CD4-positive, alpha-beta T cell treated with Interleukin-2 at 100 ng/mL for 4 hours (primary cell): ENCODE results near the gene EHD1.

Experiments
- DNase-seq: peaks from one replicate; pipeline ENCODE4 v3.0.0-alpha.2; 2020; ENCODE audit warnings: low spot score

EHD1 gene

DNA sequence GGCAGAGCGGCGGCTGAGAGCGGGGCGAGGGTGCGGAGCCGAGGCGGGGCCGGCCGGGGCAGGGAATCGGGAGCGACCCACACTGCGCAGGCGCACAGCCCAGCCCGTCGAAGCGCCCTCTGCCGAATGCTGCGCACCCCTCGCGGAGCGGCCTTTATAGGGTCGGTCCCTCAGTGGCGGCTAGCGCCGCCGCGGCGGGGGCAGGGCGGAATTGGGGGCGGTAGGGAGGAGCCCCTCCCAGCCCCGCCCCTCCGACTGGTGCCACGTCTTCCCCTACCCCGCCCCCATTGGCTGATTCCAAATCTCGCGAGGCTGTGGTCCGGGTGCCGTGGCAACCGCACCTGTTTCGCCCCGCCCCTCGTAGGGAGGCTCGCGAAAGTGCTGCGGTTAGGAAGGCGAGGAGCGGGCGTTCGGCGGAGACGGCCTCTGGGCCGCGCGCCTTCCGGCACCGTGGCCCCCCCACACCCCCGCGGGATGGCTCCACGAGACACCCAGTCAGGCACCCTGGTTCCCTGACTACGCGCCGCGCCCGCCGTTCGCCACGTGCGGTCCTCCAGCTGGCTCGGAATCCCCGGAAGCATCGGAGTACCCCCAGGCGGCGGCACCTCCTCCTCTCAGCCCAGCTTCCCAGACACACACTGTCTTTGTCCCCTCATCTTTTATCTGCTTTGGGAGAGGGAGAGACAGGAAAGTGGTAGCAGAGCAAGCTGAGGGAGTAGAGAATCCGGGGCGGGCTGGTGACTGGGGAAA is at the start of gene EHD1:
TSS of gene EHD1 (minus strand) at position 128 of the 750 bp plus-strand sequence. CDS start 157 bp downstream, outside the sequence.
- DNase-seq = peak; percentile 99

DNA sequence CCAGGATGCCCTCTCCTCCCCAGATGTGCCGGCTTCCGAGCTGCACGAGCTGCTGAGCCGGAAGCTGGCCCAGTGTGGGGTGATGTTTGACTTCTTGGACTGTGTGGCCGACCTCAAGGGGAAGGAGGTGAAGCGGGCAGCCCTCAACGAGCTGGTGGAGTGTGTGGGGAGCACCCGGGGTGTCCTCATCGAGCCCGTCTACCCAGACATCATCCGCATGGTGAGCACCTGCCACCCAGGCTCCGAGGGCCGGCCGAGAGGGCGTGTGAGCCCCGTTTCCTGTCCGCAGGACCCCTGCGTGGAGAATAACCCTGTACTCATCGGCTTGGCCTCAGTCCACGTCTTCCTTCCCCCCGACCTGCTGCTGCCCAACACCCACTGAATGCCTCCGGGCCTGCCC is 48.3 kb upstream of the EHD1 start:
- no peak for DNase-seq

DNA sequence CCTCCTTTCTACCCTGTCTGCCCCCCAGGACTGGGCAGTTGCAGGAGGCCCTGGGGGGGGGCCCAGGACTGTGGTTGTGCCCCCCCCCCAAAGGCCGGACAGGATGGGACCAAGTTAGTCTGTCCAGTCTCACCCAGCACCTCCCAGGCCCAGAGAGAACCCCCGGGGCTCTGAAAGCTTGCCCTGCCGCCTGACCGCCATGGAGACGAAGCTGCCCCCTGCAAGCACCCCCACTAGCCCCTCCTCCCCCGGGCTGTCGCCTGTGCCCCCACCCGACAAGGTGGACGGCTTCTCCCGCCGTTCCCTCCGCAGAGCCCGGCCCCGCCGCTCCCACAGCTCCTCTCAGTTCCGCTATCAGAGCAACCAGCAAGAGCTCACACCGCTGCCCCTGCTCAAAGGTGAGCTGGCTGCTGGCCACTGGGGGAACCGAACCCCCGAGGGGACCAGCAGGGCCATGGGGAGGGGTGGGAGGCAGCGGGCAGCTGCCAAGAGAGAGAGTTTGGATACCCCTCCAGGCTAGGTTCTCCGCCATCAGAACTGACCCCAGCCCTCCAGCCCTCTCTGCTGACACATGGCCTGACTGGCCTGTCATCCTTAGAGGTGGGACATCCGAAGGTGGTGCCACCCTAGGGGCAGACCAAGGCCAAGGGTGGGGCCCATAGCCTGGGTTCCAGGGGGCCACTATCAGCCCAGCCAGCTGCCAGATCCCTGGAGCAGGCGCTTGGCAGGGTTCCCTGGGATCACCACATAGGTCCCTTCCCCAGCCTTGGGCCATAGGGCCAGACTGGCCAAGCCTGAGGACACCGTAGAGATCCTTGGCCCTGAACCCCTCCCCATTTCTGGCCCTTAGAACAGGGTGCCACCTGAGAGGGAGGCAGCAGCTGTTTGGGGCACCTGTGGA is 47.4 kb upstream of the EHD1 start:
- no peak for DNase-seq

DNA sequence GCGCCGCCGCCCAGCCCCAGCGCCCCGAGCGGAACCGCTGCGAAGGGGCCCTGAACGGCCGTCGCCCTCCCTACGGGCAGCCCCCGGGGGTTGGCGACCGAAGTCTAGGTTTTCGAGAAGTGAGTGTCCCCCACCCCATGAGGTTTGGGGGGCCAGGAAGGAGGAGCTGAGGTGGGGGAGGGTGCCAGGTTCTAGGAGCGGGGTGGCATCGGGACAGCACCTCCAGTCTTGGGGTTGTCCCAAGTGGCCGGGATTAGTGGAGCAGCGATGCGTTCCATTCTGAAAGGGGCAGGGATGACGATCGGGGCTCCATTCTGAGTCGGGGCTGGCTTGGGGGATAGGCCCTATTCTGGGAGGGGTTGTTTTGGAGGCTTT is 46.5 kb upstream of the EHD1 start:
- no peak for DNase-seq

DNA sequence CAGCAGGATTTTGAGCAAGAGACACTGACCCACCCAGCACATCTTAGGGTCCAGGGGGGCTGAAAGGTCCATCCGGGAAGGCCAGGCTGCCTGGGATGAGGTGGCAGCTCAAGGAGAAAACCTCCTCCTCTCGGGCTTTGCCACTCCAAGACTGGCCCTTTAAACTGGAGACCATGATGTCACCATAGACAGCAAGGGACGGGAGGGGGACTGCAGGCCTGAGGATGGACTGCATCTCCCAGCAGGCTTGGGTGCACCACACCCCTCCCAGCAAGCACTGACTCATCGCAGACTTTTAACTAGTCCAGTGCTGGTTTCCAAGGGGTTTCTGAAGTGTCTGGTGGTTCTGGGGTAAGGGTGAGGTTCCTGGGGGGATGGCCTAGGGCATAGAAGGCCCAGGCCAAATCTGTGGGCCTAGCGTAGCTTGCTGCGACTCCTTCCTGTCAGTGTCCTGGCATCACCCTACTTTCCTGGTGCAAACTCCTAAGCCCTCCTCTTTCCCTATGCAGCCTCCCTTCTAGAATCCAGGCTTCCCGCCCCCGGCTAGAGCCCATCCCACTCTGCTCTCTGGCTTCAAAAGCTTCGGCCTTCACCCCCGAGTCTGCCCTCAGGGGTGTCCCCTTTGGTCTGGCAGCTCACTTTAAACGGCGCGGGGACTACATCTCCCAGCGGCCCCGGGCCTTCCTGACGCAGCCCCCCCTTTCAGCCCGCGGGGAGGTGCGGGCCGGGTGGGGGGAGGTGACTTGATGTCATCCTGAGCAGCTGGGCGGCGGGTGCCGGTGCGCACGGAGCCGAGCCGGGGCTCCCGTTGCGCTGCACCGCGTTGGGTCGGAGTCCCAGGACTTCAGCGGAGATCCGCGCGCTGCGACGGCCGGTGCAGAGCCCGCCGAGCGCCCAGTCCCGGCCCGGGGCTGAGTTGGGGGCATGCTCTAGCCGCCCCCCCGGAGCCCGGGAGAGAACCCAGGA is 45.8 kb upstream of the EHD1 start, which contains the start of gene PPP2R5B:
TSS of gene PPP2R5B (plus strand) at position 746 of the 966 bp plus-strand sequence. CDS start 1,046 bp downstream, outside the sequence.
- peak; percentile 93 for DNase-seq

DNA sequence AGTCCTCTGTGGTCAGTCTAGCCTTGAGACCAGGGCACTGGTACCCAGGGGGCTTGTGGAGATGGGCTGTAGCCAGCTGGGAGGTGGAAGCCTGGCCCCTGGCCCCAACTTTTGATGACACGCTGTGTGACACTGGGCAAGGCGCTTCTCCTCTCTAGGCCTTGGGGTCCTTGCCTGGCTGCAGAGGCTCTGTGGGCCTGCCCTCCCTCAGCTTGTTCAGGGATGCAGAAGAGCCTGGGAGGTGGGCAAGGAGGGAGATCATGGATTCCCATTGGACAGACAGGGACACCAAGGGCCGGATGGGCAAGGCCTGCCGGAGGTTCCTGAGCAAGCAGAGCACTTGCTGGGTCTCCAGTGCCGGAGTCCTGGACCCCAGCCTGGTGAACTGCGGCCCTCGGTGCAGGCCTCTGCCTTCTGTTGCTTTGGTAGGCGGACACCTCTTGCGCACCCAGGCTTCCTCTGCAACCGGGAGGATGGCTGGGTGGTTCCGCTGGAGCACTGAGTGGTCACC is 44.8 kb upstream of the EHD1 start:
- no peak for DNase-seq

DNA sequence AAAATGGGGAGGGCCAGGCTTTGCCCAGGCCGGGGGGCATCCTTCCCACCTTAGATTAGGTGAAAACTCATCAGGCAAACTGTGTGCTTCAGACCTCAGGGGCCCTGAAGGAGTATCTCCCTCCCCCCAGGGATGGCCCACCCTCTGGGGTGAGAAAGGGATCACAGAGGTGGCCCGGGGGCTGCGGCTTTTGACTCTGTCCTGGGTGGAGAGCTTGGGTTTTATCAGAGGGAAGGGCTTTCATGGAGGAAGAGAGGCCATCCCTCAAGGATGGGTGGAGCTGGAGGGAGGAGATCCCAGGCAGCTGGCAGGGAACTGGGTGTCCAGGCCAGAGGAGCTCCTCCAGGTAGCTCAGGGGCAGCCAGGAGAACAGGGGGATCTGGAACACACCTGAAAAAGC is 43.0 kb upstream of the EHD1 start:
- no peak for DNase-seq

DNA sequence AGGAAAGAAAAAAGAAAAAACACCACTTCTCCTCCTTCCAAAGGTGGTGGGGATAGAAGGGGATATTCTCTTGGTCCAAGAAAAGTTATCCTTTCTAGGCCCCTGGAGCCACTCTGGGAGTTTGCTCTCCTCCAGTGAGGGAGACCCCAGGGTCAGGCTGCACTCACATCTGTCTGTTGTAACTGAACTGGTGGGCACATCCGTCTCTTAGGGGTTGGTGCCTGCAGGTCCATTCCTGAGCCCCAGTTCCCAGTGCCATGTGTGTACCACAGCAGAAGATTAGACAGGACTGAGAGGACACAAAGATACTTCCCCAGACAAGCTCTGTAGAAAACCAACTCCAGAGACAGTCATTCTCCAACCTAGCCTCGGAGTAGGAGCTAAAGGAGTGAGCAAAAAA is 41.7 kb upstream of the EHD1 start:
- no peak for DNase-seq

DNA sequence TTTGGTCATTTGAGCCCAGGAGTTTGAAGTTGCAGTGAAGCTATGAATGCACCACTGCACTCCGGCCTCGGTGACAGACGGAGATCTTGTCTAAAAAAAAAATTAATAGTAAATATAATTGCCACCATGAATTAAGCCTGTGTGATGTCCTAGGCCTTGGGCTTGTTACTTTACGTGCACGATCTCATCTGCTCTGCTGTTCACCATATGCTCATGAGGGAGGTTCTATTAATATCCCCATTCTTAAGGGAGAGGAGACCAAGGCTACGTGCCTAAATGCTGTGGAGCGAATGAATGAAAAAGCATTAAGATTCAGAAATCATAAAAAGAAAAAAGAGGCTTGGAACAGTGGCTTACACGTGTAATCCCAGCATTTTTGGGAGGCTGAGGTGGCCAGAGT is 41.2 kb upstream of the EHD1 start:
- no peak for DNase-seq

DNA sequence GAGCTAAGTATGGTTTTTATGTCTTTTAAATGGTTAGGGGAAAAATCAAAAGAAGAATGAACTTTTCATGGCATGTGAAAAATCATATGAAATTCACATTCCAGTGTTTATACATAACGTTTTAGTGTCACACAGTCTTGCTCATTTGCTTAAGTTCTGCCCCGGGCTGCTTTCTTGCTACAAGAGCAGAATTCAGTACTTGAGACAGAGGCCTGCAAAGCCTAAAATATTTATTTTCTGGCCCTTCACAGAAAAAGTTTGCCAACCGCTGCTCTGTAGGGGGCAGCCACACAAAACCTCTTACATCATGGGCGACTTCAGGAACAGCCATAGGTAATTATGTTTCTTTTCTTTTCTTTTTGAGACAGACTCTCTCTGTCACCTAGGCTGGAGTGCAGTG is 39.6 kb upstream of the EHD1 start:
- peak; percentile 1 for DNase-seq

DNA sequence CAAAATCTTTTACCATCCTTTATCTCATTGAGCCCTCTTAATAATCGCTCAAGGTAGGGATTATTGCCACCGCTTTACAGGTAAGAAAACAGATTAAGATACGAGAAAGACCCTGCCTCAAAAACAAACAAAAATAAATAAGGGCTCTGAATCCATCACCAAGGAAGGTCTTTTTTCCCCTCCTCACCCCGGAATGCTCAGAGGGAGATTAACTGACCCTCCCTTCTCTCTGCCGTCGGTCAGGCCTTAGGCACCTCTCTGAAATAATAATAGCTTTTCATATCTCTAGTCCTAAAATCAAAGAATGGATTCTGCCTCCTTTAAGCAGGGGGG is 39.2 kb upstream of the EHD1 start:
- DNase-seq = no peak

DNA sequence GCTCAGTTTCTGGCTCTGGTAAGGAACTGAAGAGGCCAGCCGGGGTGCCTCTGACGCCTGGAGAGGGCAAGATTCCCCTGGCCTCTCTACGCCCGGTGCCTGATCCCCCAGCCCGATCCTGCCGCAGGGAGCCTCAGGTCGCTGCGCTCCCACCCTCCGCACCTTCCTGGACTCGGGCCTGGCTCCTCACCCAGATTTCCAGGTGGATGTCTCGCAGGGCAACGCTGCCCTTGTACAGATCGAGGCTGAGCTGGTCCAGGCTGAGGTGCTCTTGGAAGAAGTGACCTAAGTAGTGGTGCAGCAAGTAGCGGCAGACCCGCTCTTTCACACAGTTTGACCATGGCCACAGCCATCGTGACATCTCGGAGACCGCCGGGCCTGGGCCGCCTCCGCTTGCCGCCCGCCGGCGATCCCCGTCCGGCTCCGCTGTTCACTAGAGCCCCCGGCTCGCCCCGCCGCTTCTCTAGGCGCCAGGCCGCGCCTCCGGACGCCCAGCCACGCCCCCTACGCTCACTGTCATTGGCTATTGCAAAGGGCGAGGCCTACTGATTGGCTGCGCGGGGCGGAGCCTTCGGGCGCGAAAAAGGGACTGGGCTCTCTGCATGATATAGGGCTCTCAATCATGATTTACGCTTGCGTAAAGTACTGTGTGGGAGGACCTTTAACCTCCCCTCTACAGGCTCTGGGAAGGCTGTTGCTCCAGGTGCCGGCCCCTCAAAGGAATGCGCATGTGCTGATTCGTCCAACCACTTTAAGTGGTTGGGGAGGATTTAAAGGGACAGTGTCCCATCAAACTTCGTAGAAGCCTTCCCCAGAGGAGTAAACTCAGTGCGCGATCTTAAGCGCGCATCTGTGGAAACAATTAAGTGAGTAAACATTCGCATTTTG is 38.6 kb upstream of the EHD1 start, which contains the start of gene ATG2A:
TSS of gene ATG2A (minus strand) at position 435 of the 888 bp plus-strand sequence. CDS start at position 361, 74 bp downstream.
- DNase-seq = peak; percentile 100

DNA sequence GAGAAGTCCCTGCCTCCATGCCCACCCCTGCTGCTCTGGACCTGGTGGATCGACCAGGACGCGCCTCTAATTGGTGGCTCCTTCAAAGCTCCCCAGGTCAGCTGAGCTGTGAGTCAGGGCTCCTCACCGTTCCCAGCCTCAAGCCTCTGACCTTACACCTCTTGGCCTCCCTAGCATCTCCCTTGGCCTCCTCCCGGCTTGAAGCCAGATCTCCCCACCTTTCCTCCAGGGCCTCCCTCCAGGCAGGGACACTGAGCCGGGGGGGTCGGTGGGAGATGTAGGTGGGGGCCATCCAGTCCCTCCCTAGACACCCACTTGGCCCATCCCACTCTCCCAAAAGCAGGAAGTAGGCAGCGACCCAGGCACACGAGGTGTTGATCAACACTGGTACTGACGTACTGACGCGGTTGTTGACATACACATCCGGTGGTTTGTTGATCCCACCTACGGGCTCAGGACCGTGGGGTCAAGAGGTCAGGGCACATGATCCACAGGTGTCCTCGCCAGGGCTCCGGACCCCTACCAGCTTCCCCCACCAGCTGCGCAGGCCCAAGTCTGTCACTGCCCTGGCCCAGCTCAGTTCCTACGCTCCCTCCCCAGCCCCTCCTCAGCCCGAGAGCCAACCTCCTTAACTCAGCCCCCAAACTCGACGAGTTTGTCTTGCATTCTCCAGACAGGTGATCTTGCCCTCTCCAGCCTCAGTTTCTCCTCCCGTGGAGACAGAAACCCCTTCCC is 37.8 kb upstream of the EHD1 start:
- peak; percentile 42 for DNase-seq

DNA sequence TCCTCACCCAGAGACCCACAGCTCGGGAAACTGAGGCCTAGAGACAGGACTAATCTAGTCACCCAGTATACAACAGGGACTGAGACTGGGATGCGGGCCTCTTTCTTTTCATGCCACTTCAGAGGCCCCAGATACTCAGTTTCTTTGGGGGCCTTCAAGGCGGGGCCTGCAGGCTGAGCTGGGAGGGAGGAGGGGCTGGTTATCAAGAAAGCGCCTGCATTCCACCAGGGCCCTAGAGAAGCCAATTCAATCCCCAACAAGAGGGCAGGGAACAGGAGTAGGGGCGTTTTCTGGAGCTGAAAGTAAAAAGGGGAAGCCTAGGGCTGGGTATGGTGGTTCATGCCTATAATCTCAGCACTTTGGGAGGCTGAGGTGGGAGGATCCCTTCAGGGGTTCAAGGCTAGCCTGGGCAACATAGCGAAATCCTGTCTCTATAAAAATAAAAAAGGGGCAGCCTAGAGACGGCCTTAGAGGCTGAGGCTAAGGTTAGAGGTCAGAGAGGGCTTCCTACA is 37.0 kb upstream of the EHD1 start:
- DNase-seq = no peak

DNA sequence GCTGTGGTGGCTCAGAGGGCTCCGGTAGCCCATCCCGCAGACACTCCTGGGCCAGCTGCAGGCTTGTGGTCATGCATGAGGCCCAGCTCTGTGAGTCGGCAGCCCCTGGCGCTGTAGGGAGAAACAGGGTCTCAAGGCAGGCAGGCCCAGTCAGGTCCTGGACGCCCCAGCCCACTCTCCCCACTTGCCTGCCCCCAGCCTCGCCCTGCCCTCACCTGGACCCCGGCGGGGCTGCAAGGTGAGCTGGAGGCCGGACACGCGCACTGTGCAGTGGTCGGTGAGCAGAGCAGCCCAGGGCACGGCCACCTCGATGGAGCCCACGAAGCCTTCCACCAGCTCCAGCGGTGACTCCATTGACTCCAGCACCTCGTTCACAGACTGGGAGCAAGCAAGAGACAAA is 35.7 kb upstream of the EHD1 start:
- DNase-seq = no peak

DNA sequence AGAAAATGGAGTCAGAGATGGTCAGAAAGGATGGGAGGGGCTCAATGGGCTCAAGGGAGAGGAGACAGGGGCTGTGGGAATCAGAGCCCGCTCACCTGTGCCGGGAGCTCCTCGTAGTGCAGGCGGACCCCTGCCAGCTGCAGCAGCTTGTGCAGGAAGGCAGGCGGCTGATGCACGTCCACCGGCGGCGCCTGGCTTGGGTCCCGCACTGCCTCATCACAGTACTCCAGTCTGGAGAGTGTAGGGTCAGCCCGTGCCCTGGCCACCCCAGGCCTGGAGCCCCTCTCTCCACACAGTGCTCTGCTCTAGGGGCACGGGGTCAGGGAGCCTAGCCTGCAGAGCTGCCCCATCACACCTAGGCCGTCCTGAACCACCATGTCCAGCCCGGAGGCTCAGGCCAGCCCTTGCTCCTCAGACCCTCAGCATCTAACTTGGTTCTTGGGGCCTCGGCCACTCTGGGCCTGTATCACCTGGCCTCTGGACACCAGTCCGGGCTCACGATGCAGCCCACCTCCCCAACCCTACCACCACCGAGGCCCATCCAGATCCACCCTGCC is 34.8 kb upstream of the EHD1 start:
- DNase-seq = no peak

DNA sequence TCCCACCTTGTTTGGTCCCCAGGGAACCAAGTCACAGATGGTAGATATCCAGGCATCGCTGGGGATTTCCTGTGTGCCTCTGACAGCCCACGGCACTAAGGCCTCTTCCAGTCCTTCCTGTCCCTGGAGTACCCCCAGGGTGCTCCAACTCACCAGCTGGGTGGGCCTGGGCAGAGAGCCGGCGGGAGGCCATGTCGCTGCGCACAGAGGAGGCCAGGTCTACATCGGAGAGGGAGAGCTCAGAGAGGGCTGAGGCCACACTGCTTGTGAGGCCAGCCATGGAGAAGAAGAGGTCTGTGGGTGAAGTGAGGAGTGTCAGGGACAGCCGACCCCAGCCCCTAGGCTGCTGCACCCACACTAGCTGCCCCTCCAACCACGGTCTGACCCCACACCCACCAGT is 33.3 kb upstream of the EHD1 start:
- DNase-seq = no peak

DNA sequence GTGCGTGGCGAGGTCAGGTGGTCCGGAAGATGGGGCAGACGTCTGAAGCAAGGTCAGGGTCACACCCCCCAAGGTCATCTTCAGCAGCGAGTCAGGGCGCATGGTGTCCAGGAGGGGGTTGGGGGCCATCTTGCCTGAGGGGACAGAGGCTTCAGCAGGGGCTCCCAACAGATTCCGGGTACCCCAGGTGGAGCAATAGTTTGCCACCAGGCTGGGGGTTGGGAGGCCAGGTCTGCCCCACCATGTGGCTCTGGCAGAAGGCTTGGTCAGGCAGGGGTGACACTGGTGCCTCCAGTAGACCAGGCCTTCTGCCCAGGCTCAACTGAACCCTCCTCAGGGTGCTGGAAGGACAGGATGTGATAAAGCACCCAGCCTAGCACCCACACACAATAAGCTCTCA is 32.7 kb upstream of the EHD1 start:
- no peak for DNase-seq

DNA sequence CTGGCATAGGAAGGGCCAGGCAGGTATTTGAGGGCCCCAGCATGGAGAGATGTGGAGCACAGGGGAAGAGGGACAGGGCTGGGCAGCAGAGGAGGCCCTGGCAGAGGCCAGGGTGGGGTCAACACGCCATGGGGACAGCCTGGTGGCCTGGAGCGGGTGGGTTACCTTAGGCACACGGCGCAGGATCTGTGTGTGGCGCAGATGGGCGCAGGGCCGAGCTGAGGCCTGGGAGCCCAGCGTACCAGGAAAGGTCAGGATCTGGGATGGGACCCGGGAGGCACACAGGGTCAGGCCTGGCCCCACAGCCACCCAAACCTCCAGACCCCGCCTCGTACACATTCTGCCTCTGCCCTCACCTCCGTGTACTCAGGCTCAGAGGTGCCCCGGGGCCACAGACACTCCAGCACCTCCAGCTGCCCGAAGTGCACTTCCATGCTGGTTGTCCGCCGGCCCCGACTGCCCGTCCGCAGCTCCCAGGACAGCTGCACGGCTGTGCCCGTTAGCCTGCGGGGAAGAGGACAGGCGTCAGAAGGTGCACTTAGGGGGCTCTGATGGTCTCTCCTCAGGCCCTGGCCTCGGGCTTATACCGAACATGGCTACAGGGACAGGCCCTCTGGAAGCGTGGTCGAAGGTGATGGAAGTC is 32.2 kb upstream of the EHD1 start:
- no peak for DNase-seq
